ENCODE results near the gene TRAM2. TPM values are rescaled to one million over a fixed set of nuclear protein-coding genes. Genes with fewer than 3 reads are reported as not detected.

The TRAM2 gene
- total and polyA plus RNA-seq, 2 of the 13 experiments (the other 11 are each of a cell fraction or from before 2014, with no cell fraction given) = 49.1 to 72.5 TPM

DNA sequence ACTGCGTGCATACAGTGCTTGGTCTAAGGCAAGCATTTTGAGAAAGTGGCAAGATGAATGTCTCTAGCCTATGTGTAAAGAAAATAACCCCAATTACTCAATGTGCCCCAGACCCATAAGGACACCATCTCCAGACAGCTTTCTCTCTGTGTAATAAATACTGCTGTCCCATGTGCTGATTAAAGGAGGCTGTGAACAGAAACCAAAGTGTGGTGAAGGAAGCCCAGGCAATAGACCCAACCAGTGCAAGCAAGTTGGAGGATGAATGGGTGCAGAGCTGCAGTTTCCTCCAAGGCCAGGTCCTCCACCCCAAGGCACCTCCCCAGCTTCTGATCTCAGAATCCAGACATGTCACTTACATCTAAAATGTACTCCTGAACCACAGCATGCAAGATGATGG lies 60.6 kb downstream of the TRAM2 start (continued):
- TF ChIP-seq ZNF33B (CRISPR knock-in tag; IDR thresholded peaks at IDR 0.05) (no peak), KAT2B (IDR thresholded peaks at IDR 0.05; ENCODE audit: borderline replicate concordance, low read depth, low read length) (no peak), ZBTB38 (CRISPR knock-in tag; IDR thresholded peaks at IDR 0.05) (no peak), PHB2 (IDR thresholded peaks at IDR 0.05; ENCODE audit: partially characterized antibody) (no peak), HDAC6 (IDR thresholded peaks at IDR 0.05; ENCODE audit: low read depth, low read length) (no peak), LCORL (IDR thresholded peaks at IDR 0.05) (no peak), LCORL (CRISPR knock-in tag; IDR thresholded peaks at IDR 0.05) (no peak), BORCS8-MEF2B (CRISPR knock-in tag; IDR thresholded peaks at IDR 0.05) (no peak)

DNA sequence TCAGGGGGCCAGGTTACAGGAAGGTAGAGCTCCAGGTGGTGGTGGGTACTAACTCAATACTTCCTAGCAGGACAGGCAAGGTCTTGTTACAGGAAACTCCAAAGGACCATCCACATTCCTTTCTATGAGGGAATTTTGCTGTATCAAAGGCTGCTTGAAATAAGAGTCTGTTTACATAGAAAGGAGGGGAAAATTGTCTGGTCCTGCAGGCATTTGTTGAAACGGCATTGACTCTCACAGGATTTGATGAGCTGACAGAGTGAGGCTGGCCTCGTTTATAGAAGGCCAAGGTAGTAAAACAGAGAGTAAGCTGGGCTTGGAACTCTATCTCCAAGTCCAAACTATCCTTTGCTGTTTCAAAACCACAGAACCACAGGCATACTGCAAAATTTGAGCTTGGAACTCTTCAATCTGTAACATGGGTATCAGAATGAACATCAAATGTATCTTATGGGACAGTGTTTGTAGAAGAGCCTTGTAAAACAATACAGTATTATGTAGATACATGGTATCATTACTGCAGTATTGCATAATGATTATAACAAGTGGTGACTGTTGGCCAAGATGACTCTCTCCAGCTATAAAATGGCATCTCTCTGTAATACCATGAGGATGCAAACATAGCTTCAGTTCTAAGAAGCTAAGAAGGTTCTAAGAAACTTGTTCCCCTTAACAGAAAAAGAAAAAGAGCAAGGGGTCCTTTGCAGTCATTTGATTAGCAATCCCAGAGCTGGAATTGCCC lies 61.5 kb downstream of the TRAM2 start:
- Histone ChIP-seq H3K79me2 (ENCODE audit: insufficient read depth, low read length) (peaks cover 30% of the 10 kb centered on the region), H3K36me3 (replicated peaks in 1 of 2; ENCODE audit: control insufficient read depth in 1 of 2, insufficient read depth in 2 of 2, low read length in 2 of 2) (peaks cover 42 to 89% of the 10 kb centered on the region in 2 experiments), H3K4me1 (ENCODE audit: insufficient read depth, low read length) (peaks cover 63% of the 10 kb centered on the region), H3K4me2 (ENCODE audit: low read depth, low read length) (no peak overlapping the region), H4K20me1 (ENCODE audit: insufficient read depth, low read length) (no peaks in the 10 kb centered on the region), H2AFZ (ENCODE audit: low read length) (no peak overlapping the region), H3K4me3 (replicated peaks in 1 of 3; ENCODE audit: insufficient read depth in 1 of 3, low read depth in 2 of 3, low read length in 3 of 3) (no peak overlapping the region), H3K27me3 (ENCODE audit: control insufficient read depth in 1 of 2, insufficient read depth in 2 of 2, low read length in 2 of 2) (no peaks in the 10 kb centered on the region), H3K9ac (ENCODE audit: insufficient read depth, low read depth, low read length) (no peak overlapping the region), H3K9me3 (ENCODE audit: low read length) (no peaks in the 10 kb centered on the region), H3K27ac (ENCODE audit: extremely low read length, insufficient read depth, low read length) (no peak overlapping the region)
- ChIA-PET CTCF (ENCODE audit: low intra/inter-chr PET ratio, low total read pairs) (no interaction called here), POLR2A (interaction anchor here (0.7 to 4.3 kb wide), 3 partner anchors 29 to 189 kb away, joined by 3 to 22 read pairs (median 3); no protein-coding TSS in a partner anchor)
- DNase-seq (ENCODE audit: low spot score) = peak; percentile 72
- intact Hi-C loops (cut with micrococcal nuclease; ENCODE audit: unreplicated experiment) = loop anchor here (2.0 to 10.0 kb wide), 2 partner anchors 95 to 149 kb away; partner anchors contain the start of gene EFHC1
- WGBS (ENCODE audit: low lambda C conversion rate) = 26% methylated on average over 2 of the region's 2 CpGs
- in situ Hi-C loops (cut with HindIII; ENCODE audit: extremely low pct_ligation_motif_present, low pct_unique_long_range_greater_than_20kb) = loop anchor here (5.0 kb wide), 1 partner anchor 62 kb away; the partner anchor contains the start of gene TRAM2
- FAIRE-seq = no peak
- ATAC-seq = no peak
- no TSS peak for BruUV-seq (replicated peaks)
- TF ChIP-seq, protein P1, sequence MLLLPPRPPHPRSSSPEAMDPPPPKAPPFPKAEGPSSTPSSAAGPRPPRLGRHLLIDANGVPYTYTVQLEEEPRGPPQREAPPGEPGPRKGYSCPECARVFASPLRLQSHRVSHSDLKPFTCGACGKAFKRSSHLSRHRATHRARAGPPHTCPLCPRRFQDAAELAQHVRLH (CRISPR knock-in tag; IDR thresholded peaks at IDR 0.05; ENCODE audit: borderline replicate concordance, low read depth) = no peak
- 0 out of 2 replicates have a peak, but pooled peaks have one; percentile 29 for TF ChIP-seq SIX4 (CRISPR knock-in tag; IDR thresholded peaks at IDR 0.05)
- no peak for TF ChIP-seq TCF7L2 (IDR thresholded peaks at IDR 0.05; ENCODE audit: low read depth, low read length)
- TF ChIP-seq ZBTB39 (CRISPR knock-in tag; IDR thresholded peaks at IDR 0.05) = no peak
- TF ChIP-seq CEBPG (CRISPR knock-in tag; IDR thresholded peaks at IDR 0.05) = 0 out of 2 replicates have a peak, but pooled peaks have one; percentile 10
- TF ChIP-seq ZNF224 (CRISPR knock-in tag; IDR thresholded peaks at IDR 0.05) = no peak
- TF ChIP-seq ZNF800 (CRISPR knock-in tag; IDR thresholded peaks at IDR 0.05) = no peak
- no peak for TF ChIP-seq ZNF567 (CRISPR knock-in tag; IDR thresholded peaks at IDR 0.05; ENCODE audit: borderline replicate concordance)
- no peak for TF ChIP-seq ZNF597 (CRISPR knock-in tag; IDR thresholded peaks at IDR 0.05)

All from HepG2 (cell line).